ENCODE results near the gene FMNL2. TPM values are rescaled to one million over a fixed set of nuclear protein-coding genes. Genes with fewer than 3 reads are reported as not detected.

Gene FMNL2
- total RNA-seq, 1 experiment from 2014 or later, result 29.0 TPM

DNA sequence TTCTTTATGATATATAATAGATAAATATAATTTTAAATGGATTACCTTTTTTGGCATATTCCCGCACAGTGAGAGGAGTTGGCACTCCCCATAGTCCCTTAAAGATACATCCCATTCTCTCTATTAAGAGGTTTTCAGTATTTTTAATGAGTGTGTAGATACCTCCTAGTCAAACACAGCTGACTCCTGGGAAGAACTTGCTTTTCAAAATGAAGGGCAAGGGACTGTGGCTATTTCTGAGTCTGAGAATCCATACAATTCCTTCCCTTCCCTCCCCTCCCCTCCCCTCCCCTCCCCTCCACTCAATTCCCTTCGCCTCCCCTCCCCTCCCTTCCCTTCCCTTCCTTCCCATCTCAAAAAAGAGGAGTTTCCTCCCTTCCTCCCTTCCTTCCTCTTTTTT, 288.8 kb downstream of the FMNL2 start:
- H3K9me3 ChIP-seq (ENCODE audit: insufficient read depth, low read depth), result no peaks in the 10 kb centered on the region
- H3K4me1 ChIP-seq (replicated peaks; ENCODE audit: insufficient read depth), result no peaks in the 10 kb centered on the region
- intact Hi-C loops (cut with micrococcal nuclease; ENCODE audit: unreplicated experiment), result no loop called here
- H3K36me3 ChIP-seq (ENCODE audit: low read depth), result peaks cover 11% of the 10 kb centered on the region; the same call in 1 of the 2 replicates
- H2AFZ ChIP-seq, result no peak overlapping the region
- H3K4me3 ChIP-seq, result no peak overlapping the region
- no TSS peak for BruUV-seq (replicated peaks)
- H4K20me1 ChIP-seq (ENCODE audit: insufficient read depth), result no peaks in the 10 kb centered on the region
- H3K79me2 ChIP-seq (ENCODE audit: low read depth), result no peaks in the 10 kb centered on the region
- no peaks in the 10 kb centered on the region for H3K9me2 ChIP-seq (ENCODE audit: insufficient read depth)
- H3F3A ChIP-seq (ENCODE audit: insufficient read depth, low read depth), result no peaks in the 10 kb centered on the region; the same call in 1 of the 2 replicates
- TF ChIP-seq, protein P1, sequence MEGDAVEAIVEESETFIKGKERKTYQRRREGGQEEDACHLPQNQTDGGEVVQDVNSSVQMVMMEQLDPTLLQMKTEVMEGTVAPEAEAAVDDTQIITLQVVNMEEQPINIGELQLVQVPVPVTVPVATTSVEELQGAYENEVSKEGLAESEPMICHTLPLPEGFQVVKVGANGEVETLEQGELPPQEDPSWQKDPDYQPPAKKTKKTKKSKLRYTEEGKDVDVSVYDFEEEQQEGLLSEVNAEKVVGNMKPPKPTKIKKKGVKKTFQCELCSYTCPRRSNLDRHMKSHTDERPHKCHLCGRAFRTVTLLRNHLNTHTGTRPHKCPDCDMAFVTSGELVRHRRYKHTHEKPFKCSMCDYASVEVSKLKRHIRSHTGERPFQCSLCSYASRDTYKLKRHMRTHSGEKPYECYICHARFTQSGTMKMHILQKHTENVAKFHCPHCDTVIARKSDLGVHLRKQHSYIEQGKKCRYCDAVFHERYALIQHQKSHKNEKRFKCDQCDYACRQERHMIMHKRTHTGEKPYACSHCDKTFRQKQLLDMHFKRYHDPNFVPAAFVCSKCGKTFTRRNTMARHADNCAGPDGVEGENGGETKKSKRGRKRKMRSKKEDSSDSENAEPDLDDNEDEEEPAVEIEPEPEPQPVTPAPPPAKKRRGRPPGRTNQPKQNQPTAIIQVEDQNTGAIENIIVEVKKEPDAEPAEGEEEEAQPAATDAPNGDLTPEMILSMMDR (conservative IDR thresholded peaks at IDR 0.05), result no peak
- no peak for TF ChIP-seq EZH2 (IDR thresholded peaks at IDR 0.05; ENCODE audit: low read depth)
- POLR2A ChIA-PET (ENCODE audit: unreplicated experiment), result no interaction called here
- CTCF ChIA-PET, result no interaction called here
- H3K27ac ChIP-seq, result no peak overlapping the region
- H3K27me3 ChIP-seq (ENCODE audit: insufficient read depth, low read depth), result no peaks in the 10 kb centered on the region
- H3K4me2 ChIP-seq, result no peak overlapping the region
- DNase-seq, result no peak

DNA sequence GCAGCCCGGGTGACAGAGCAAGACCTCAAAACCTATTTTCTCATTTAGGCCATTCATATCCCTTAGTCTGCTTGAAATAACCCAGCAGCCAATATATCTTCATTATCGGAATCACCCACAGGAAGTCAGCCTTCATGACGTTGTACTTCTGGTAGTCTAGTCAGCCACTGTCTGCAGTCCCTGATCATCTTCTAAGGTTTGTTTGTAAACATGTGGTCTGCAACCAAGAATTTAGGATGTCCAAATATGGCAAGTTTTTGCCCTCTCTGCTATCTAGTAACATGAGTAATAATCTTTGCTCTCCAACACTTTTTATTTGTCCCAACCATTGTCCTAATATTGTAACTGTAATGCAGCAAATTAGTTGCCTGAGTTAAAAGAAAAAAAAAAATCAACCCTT, 289.8 kb downstream of the FMNL2 start:
- no peak for DNase-seq
- Histone ChIP-seq H3F3A (ENCODE audit: insufficient read depth, low read depth) (no peaks in the 10 kb centered on the region; the same call in 1 of the 2 replicates), H3K79me2 (ENCODE audit: low read depth) (no peaks in the 10 kb centered on the region), H3K4me3 (no peak overlapping the region), H4K20me1 (ENCODE audit: insufficient read depth) (no peaks in the 10 kb centered on the region), H3K27ac (no peak overlapping the region), H3K9me2 (ENCODE audit: insufficient read depth) (no peaks in the 10 kb centered on the region), H3K4me2 (no peak overlapping the region), H3K27me3 (ENCODE audit: insufficient read depth, low read depth) (no peaks in the 10 kb centered on the region), H3K4me1 (replicated peaks; ENCODE audit: insufficient read depth) (no peaks in the 10 kb centered on the region), H2AFZ (no peak overlapping the region), H3K36me3 (ENCODE audit: low read depth) (peaks cover 12% of the 10 kb centered on the region; the same call in 1 of the 2 replicates), H3K9me3 (ENCODE audit: insufficient read depth, low read depth) (no peaks in the 10 kb centered on the region)
- ChIA-PET POLR2A (ENCODE audit: unreplicated experiment) (no interaction called here), CTCF (no interaction called here)
- BruUV-seq (replicated peaks), result no TSS peak
- intact Hi-C loops (cut with micrococcal nuclease; ENCODE audit: unreplicated experiment), result loop anchor here (5.0 kb wide), 2 partner anchors 288 to 588 kb away; partner anchors contain the start of gene FMNL2
- TF ChIP-seq, protein P1 (conservative IDR thresholded peaks at IDR 0.05), result no peak
- no peak for TF ChIP-seq EZH2 (IDR thresholded peaks at IDR 0.05; ENCODE audit: low read depth)

DNA sequence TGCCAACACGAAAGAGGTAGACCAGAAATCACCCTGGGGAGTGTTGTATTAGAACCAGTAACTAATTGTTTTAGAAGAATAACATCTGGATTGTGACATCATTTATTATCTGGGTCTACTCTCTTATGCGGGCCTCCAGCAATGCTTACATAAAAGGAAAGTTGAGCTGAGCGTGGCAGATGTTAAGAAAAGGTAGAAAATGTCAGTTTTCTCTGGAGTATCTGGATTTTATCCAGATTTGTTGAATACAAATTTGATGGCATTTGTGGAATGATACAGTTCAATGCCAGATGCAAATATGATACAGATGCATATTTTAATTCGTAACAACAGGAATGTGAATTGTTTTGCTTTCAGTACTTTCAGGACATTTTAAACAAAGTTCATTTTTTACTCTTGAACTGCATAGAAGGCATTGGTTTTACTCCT, 292.0 kb downstream of the FMNL2 start:
- H3K4me2 ChIP-seq, result no peak overlapping the region
- no peaks in the 10 kb centered on the region for H3K4me1 ChIP-seq (replicated peaks; ENCODE audit: insufficient read depth)
- no peak overlapping the region for H2AFZ ChIP-seq
- no TSS peak for BruUV-seq (replicated peaks)
- ChIA-PET POLR2A (ENCODE audit: unreplicated experiment) (no interaction called here), CTCF (interaction anchor here (1.0 kb wide), 1 partner anchor 8 kb away, joined by 4 read pairs; no protein-coding TSS in a partner anchor)
- no peak for DNase-seq
- H4K20me1 ChIP-seq (ENCODE audit: insufficient read depth), result no peaks in the 10 kb centered on the region
- H3K4me3 ChIP-seq, result no peak overlapping the region
- no peaks in the 10 kb centered on the region for H3K9me2 ChIP-seq (ENCODE audit: insufficient read depth)
- H3K9me3 ChIP-seq (ENCODE audit: insufficient read depth, low read depth), result no peaks in the 10 kb centered on the region
- intact Hi-C loops (cut with micrococcal nuclease; ENCODE audit: unreplicated experiment), result loop anchor here (1.0 to 5.0 kb wide), 3 partner anchors 290 to 590 kb away; partner anchors contain the start of gene FMNL2
- no peak for TF ChIP-seq EZH2 (IDR thresholded peaks at IDR 0.05; ENCODE audit: low read depth)
- TF ChIP-seq, protein P1 (conservative IDR thresholded peaks at IDR 0.05), result no peak
- H3K27ac ChIP-seq, result no peak overlapping the region
- no peaks in the 10 kb centered on the region for H3K79me2 ChIP-seq (ENCODE audit: low read depth)
- no peaks in the 10 kb centered on the region; the same call in 1 of the 2 replicates for H3F3A ChIP-seq (ENCODE audit: insufficient read depth, low read depth)
- H3K36me3 ChIP-seq (ENCODE audit: low read depth), result peaks cover 12% of the 10 kb centered on the region; the same call in 1 of the 2 replicates
- H3K27me3 ChIP-seq (ENCODE audit: insufficient read depth, low read depth), result no peaks in the 10 kb centered on the region

Measured in PC-9 (cell line).